Lung (tissue), 12 donors: ENCODE measurements around the gene ECSCR. TPM values are rescaled to one million over a fixed set of nuclear protein-coding genes. Genes with fewer than 3 reads are reported as not detected.

Source experiments
- ATAC-seq: fragments of 200-7000 bp; cut with Tn5 transposase; one replicate; pipeline ENCODE4 v1.9.1; 2020; ENCODE audit warnings: moderate number of reproducible peaks; ENCODE audit not compliant: insufficient read depth, low FRiP score
- DNase-seq, 3 donors: peaks; one replicate each; pipeline ENCODE4 v3.0.0-alpha.2; 2013 to 2017
- H3K27ac ChIP-seq, 2 donors: one replicate each; pipeline ENCODE4 v1.5.1; 2013; ENCODE audit warnings: mild to moderate bottlenecking in 2 of 2, moderate library complexity in 2 of 2, control low read depth in 1 of 2, inconsistent platforms in 1 of 2, low read depth in 1 of 2, low read length in 1 of 2
- H3K27me3 ChIP-seq, 3 donors: one replicate each; pipeline ENCODE4 v1.5.1; 2013; ENCODE audit warnings: low read length in 2 of 3; ENCODE audit not compliant: control insufficient read depth in 3 of 3, insufficient read depth in 3 of 3
- H3K36me3 ChIP-seq, 4 donors: one replicate each; pipeline ENCODE4 v1.5.1; 2013; ENCODE audit warnings: low read length in 4 of 4, mild to moderate bottlenecking in 1 of 4, moderate library complexity in 1 of 4; ENCODE audit not compliant: control insufficient read depth in 4 of 4, insufficient read depth in 4 of 4
- H3K4me1 ChIP-seq, 5 donors: one replicate each; pipeline ENCODE4 v1.5.1; 2013; ENCODE audit warnings: low read length in 5 of 5, mild to moderate bottlenecking in 2 of 5, moderate library complexity in 1 of 5; ENCODE audit not compliant: control insufficient read depth in 5 of 5, insufficient read depth in 5 of 5
- H3K4me3 ChIP-seq: one replicate; pipeline ENCODE4 v1.5.1; 2013; ENCODE audit warnings: mild to moderate bottlenecking, control low read depth, moderate library complexity
- H3K9ac ChIP-seq, 2 donors: one replicate each; pipeline ENCODE4 v1.5.1; 2013; ENCODE audit warnings: low read length in 2 of 2, control low read depth in 1 of 2; ENCODE audit not compliant: insufficient read depth in 1 of 2
- H3K9me3 ChIP-seq, 4 donors: one replicate each; pipeline ENCODE4 v1.5.1; 2013; ENCODE audit warnings: low read length in 3 of 4, mild to moderate bottlenecking in 1 of 4, moderate library complexity in 1 of 4; ENCODE audit not compliant: control insufficient read depth in 4 of 4, insufficient read depth in 3 of 4
- WGBS, 2 donors: extraction: QIAGEN DNeasy Blood & Tissue Kit; methylation state at CpG; one replicate each; pipeline ENCODE4 v1.1.7; 2013; 5-methylcytosine and 5-hydroxymethylcytosine counted together
- polyA plus RNA-seq, 2 donors: library from polyadenylated mRNA; stranded (reverse); fragments of 200-250 nt; gene quantifications; one replicate each; pipeline ENCODE4 v1.2.1, GENCODE V29; 2013
- total RNA-seq, 2 donors: library from RNA; depleted of rRNA in 1 of 2; stranded (reverse); fragments of >200 nt in 1 of 2; gene quantifications; one replicate each; pipeline ENCODE4 v1.2.1, GENCODE V29; 2014 to 2021
- TF ChIP-seq, protein P1 (sequence below): IDR thresholded peaks from 2 replicates; pipeline ENCODE4 v1.5.1; 2012; ENCODE audit warnings: mild to moderate bottlenecking; ENCODE audit errors: control extremely low read depth, extremely low read depth
- donor health status: control.
- donor health status: control.
- donor health status: Bipolar disorder and iron deficiency.
- donor health status: healthy.
- donor health status: DM: yes; HTN: yes; CAD: no.

ECSCR gene
- total and polyA plus RNA-seq, 4 donors = 24.6 to 55.7 (median 46.5) TPM

DNA sequence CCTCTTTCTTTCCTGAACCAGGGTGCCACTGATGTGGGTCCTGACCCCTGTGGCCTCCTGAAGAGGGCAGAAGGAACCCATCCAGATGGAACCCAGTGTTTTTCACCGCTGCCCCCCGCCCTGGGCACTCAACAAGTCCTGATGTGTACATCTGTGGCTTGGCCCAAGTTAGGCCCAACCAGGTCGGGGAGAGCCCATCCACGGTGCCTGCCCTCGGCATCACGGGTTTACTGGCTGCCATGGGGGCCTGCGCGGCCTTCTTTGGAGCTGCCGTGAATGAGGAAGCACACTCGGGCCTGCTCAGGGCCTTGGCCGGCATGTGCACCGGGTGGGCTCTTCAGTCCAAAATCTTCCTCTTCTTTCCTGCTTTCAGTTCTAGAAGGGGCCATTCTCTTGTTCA, 5.8 kb downstream of the ECSCR start:
- Histone ChIP-seq H3K36me3 (peaks cover 0 to 11% (median 0%) of the 10 kb centered on the region in 4 donors), H3K4me1 (peaks cover 0 to 4% (median 0%) of the 10 kb centered on the region in 5 donors), H3K9ac (no peak overlapping the region), H3K27me3 (no peaks in the 10 kb centered on the region), H3K9me3 (peaks cover 0 to 2% (median 0%) of the 10 kb centered on the region in 4 donors), H3K4me3 (no peak overlapping the region), H3K27ac (no peak overlapping the region)
- DNase-seq (no peak), ATAC-seq (no peak)
- TF ChIP-seq, protein P1, sequence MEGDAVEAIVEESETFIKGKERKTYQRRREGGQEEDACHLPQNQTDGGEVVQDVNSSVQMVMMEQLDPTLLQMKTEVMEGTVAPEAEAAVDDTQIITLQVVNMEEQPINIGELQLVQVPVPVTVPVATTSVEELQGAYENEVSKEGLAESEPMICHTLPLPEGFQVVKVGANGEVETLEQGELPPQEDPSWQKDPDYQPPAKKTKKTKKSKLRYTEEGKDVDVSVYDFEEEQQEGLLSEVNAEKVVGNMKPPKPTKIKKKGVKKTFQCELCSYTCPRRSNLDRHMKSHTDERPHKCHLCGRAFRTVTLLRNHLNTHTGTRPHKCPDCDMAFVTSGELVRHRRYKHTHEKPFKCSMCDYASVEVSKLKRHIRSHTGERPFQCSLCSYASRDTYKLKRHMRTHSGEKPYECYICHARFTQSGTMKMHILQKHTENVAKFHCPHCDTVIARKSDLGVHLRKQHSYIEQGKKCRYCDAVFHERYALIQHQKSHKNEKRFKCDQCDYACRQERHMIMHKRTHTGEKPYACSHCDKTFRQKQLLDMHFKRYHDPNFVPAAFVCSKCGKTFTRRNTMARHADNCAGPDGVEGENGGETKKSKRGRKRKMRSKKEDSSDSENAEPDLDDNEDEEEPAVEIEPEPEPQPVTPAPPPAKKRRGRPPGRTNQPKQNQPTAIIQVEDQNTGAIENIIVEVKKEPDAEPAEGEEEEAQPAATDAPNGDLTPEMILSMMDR = no peak
- WGBS, 2 donors = 87 to 90% methylated on average over 12 of the region's 12 CpGs

DNA sequence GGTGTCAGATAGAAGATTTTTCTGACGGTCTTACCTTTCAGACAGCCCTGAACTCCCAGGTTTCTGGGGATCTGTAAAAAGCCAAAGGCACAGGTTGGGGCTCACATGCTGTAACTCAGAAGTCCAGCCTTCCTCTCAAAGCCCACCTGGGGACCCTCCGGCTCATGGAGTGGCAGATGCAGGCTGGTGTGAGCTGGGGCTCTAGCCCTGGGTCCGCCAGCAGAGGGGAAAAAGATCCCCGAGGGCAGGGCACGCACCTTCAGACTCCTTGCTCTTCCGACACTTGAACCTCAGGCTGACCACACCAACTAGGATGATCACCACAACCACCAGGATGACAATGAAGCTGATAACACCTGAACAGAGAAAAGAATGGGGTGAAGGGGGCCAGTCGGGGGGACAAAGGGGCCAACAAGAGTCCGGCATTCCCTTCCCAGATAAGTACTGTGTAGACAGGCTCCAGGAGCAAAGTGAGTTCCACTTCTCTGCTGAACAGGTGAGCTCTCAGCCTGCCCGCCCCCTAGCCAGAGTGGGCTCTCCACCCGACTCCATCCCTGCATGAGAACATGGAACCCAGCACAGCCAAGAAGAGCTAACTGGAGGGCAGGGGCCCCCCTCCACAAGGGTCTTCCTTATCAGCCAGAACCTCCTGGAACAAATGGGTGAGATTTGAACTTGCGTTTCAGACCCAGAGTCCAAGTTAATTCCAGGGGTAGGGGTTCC, 7.8 kb downstream of the ECSCR start:
- ATAC-seq (no peak), DNase-seq (no peak)
- Histone ChIP-seq H3K27ac (no peak overlapping the region), H3K4me1 (peaks cover 0 to 4% (median 0%) of the 10 kb centered on the region in 5 donors), H3K4me3 (no peak overlapping the region), H3K9ac (no peak overlapping the region), H3K36me3 (peaks cover 0 to 21% (median 0%) of the 10 kb centered on the region in 4 donors), H3K9me3 (peaks cover 0 to 2% (median 0%) of the 10 kb centered on the region in 4 donors), H3K27me3 (no peaks in the 10 kb centered on the region)
- WGBS, 2 donors = 84 to 92% methylated on average over 11 of the region's 11 CpGs
- TF ChIP-seq, protein P1 = no peak

DNA sequence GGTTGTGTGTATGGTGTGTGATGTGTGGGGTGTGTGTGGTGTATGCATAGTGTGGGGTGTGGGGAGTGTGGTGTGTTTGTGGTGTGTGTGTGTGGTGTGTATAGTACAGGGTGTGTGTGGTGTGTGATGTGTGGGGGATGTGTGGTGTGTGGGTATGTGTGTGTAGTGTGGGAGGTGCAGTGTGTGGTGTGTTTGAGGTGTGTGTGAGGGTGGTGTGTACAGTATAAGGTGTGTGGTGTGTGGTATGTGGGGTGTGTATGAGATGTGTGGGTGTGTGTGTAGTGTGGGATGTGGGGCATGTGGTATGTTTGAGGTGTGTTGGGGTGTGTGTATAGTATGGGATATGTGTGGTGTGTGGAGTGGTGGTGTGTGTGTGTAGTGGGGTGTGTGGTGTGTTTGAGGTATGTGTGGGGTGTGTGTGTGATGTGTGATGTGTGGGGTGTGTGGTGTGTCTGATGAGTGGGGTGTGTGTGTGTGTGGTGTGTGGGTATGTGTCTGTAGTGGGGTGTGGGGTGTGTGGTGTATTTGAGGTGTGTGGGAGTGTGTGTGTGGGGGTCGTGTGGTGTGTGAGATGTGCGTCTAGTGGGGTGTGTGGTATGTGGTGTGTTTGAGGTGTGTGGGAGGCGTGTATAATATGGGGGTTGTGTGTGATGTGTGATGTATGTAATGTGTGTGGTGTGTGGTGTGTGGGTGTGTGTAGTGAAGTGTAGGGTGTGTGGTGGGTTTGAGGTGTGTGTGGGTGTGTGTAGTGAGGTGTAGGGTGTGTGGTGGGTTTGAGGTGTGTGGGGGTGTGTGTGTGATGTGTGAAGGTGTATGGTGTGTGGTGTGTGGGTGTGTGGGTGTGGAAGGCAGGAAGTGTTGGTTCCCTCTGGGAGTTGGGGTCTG, 8.6 kb downstream of the ECSCR start:
- Histone ChIP-seq H3K9ac (no peak overlapping the region), H3K4me3 (no peak overlapping the region), H3K27me3 (no peaks in the 10 kb centered on the region), H3K4me1 (peaks cover 0 to 2% (median 0%) of the 10 kb centered on the region in 5 donors), H3K27ac (no peak overlapping the region), H3K9me3 (peaks cover 0 to 2% (median 0%) of the 10 kb centered on the region in 4 donors), H3K36me3 (peaks cover 0 to 22% (median 0%) of the 10 kb centered on the region in 4 donors)
- ATAC-seq (no peak), DNase-seq (no peak)
- TF ChIP-seq, protein P1 = no peak
- WGBS, 2 donors = 82 to 93% methylated on average over 3 of the region's 3 CpGs
